Lung (tissue), 12 donors: ENCODE data around the gene SCAPER. TPM values are rescaled to one million over a fixed set of nuclear protein-coding genes. Genes with fewer than 3 reads are reported as not detected.
A peak's percentile ranks its signal among the peaks of the same experiment; 100 is the strongest.

Experiments used
- ATAC-seq: fragments of 200-7000 bp; cut with Tn5 transposase; one replicate; pipeline ENCODE4 v1.9.1; 2020; ENCODE audit warnings: moderate number of reproducible peaks; ENCODE audit not compliant: insufficient read depth, low FRiP score
- DNase-seq, 3 donors: peaks; one replicate each; pipeline ENCODE4 v3.0.0-alpha.2; 2013 to 2017
- H3K27ac ChIP-seq, 2 donors: one replicate each; pipeline ENCODE4 v1.5.1; 2013; ENCODE audit warnings: mild to moderate bottlenecking in 2 of 2, moderate library complexity in 2 of 2, control low read depth in 1 of 2, inconsistent platforms in 1 of 2, low read depth in 1 of 2, low read length in 1 of 2
- H3K27me3 ChIP-seq, 3 donors: one replicate each; pipeline ENCODE4 v1.5.1; 2013; ENCODE audit warnings: low read length in 2 of 3; ENCODE audit not compliant: control insufficient read depth in 3 of 3, insufficient read depth in 3 of 3
- H3K36me3 ChIP-seq, 4 donors: one replicate each; pipeline ENCODE4 v1.5.1; 2013; ENCODE audit warnings: low read length in 4 of 4, mild to moderate bottlenecking in 1 of 4, moderate library complexity in 1 of 4; ENCODE audit not compliant: control insufficient read depth in 4 of 4, insufficient read depth in 4 of 4
- H3K4me1 ChIP-seq, 5 donors: one replicate each; pipeline ENCODE4 v1.5.1; 2013; ENCODE audit warnings: low read length in 5 of 5, mild to moderate bottlenecking in 2 of 5, moderate library complexity in 1 of 5; ENCODE audit not compliant: control insufficient read depth in 5 of 5, insufficient read depth in 5 of 5
- H3K4me3 ChIP-seq: one replicate; pipeline ENCODE4 v1.5.1; 2013; ENCODE audit warnings: mild to moderate bottlenecking, control low read depth, moderate library complexity
- H3K9ac ChIP-seq, 2 donors: one replicate each; pipeline ENCODE4 v1.5.1; 2013; ENCODE audit warnings: low read length in 2 of 2, control low read depth in 1 of 2; ENCODE audit not compliant: insufficient read depth in 1 of 2
- H3K9me3 ChIP-seq, 4 donors: one replicate each; pipeline ENCODE4 v1.5.1; 2013; ENCODE audit warnings: low read length in 3 of 4, mild to moderate bottlenecking in 1 of 4, moderate library complexity in 1 of 4; ENCODE audit not compliant: control insufficient read depth in 4 of 4, insufficient read depth in 3 of 4
- CTCF ChIP-seq: IDR thresholded peaks from 2 replicates; pipeline ENCODE4 v1.5.1; 2012; ENCODE audit warnings: mild to moderate bottlenecking; ENCODE audit errors: control extremely low read depth, extremely low read depth
- WGBS, 2 donors: extraction: QIAGEN DNeasy Blood & Tissue Kit; methylation state at CpG; one replicate each; pipeline ENCODE4 v1.1.7; 2013; 5-methylcytosine and 5-hydroxymethylcytosine counted together
- polyA plus RNA-seq, 2 donors: library from polyadenylated mRNA; stranded (reverse); fragments of 200-250 nt; gene quantifications; one replicate each; pipeline ENCODE4 v1.2.1, GENCODE V29; 2013
- total RNA-seq, 2 donors: library from RNA; depleted of rRNA in 1 of 2; stranded (reverse); fragments of >200 nt in 1 of 2; gene quantifications; one replicate each; pipeline ENCODE4 v1.2.1, GENCODE V29; 2014 to 2021
- donor health status: control.
- donor health status: control.
- donor health status: Bipolar disorder and iron deficiency.
- donor health status: healthy.
- donor health status: DM: yes; HTN: yes; CAD: no.

The SCAPER gene
- total and polyA plus RNA-seq, 4 donors, result 3.9 to 40.2 (median 19.5) TPM

- no peaks in the 10 kb centered on the region for H3K27me3 ChIP-seq
- no peak for DNase-seq
- no peaks in the 10 kb centered on the region for H3K9me3 ChIP-seq
- H3K27ac ChIP-seq, result no peak overlapping the region
- no peak for TF ChIP-seq CTCF
- peaks cover 8 to 36% (median 28%) of the 10 kb centered on the region in 4 donors for H3K36me3 ChIP-seq
- H3K9ac ChIP-seq, result no peak overlapping the region
- H3K4me1 ChIP-seq, result peaks cover 0 to 16% (median 4%) of the 10 kb centered on the region in 5 donors
- no peak for ATAC-seq
- 93 to 97% methylated on average over 2 of the region's 2 CpGs for WGBS, 2 donors
- H3K4me3 ChIP-seq, result no peak overlapping the region
Measured at GRCh38 chr15:76935620-76936019, 30.5 kb upstream of the SCAPER start.

GRCh38 chr15:76932135-76932966, 27.2 kb upstream of the SCAPER start:
- H3K27ac ChIP-seq, result peak overlapping the region; percentile 72 to 93
- TF ChIP-seq CTCF, result no peak
- no peaks in the 10 kb centered on the region for H3K27me3 ChIP-seq
- H3K9me3 ChIP-seq, result no peaks in the 10 kb centered on the region
- 23% methylated on average over 14 of the region's 14 CpGs for WGBS, 2 donors
- peak overlapping the region; percentile 76 for H3K4me3 ChIP-seq
- peaks cover 5 to 24% (median 21%) of the 10 kb centered on the region in 4 donors for H3K36me3 ChIP-seq
- peak overlapping the region; percentile 53 to 78 for H3K9ac ChIP-seq
- peak in 2 of 3 donors; percentile 40 to 64 for DNase-seq
- H3K4me1 ChIP-seq, result peaks cover 0 to 17% (median 4%) of the 10 kb centered on the region in 5 donors
- peak; percentile 3 for ATAC-seq

GRCh38 chr15:76931397-76932134, 26.4 kb upstream of the SCAPER start, which contains the start of gene RCN2:
TSS of gene RCN2 (plus strand) at chr15:76931749. CDS start at chr15:76931842, 93 bp downstream.
- Histone ChIP-seq H3K9me3 (no peaks in the 10 kb centered on the region), H3K4me1 (peaks cover 0 to 17% (median 4%) of the 10 kb centered on the region in 5 donors), H3K36me3 (peaks cover 5 to 21% (median 17%) of the 10 kb centered on the region in 4 donors), H3K9ac (peak within 1 kb of the TSS; percentile 78 to 90), H3K27me3 (no peaks in the 10 kb centered on the region), H3K27ac (peak within 1 kb of the TSS; percentile 72 to 93), H3K4me3 (peak within 1 kb of the TSS; percentile 76)
- DNase-seq, result peak; percentile 96 to 98 (median 96)
- ATAC-seq, result peak; percentile 100
- 0% methylated on average over 86 to 96 of the region's 96 CpGs for WGBS, 2 donors
- TF ChIP-seq CTCF, result no peak
